BE2C (cell line): ENCODE results near the gene ADGRF5.

Source experiments
- DNase-seq: peaks from one replicate; pipeline ENCODE4 v3.0.0-alpha.2; 2020
- H3K27me3 ChIP-seq: fragments of 250-450 bp; sonication (Bioruptor Pico); 2 replicates; pipeline ENCODE4 v1.5.1; 2020; ENCODE audit warnings: mild to moderate bottlenecking
- H3K36me3 ChIP-seq: fragments of 250-450 bp; sonication (Bioruptor Pico); 2 replicates; pipeline ENCODE4 v1.5.1; 2020; ENCODE audit warnings: mild to moderate bottlenecking
- H3K4me1 ChIP-seq: fragments of 250-450 bp; sonication (Bioruptor Pico); 2 replicates; pipeline ENCODE4 v1.5.1; 2020
- H3K4me3 ChIP-seq: 2 replicates; pipeline ENCODE4 v1.5.1; 2011; ENCODE audit warnings: low read depth, low read length
- H3K9me3 ChIP-seq: fragments of 250-450 bp; sonication (Bioruptor Pico); 2 replicates; pipeline ENCODE4 v1.5.1; 2020
- TF ChIP-seq, protein P1 (sequence below): IDR thresholded peaks from 2 replicates; pipeline ENCODE4 v1.5.1; 2012; ENCODE audit warnings: mild to moderate bottlenecking, low read depth, low read length

ADGRF5 gene

GRCh38 chr6:46926481-46926880 lies 4.7 kb upstream of the ADGRF5 start:
- Histone ChIP-seq H3K36me3 (no peaks in the 10 kb centered on the region), H3K9me3 (no peaks in the 10 kb centered on the region), H3K4me3 (no peak overlapping the region), H3K27me3 (no peaks in the 10 kb centered on the region), H3K4me1 (no peaks in the 10 kb centered on the region)
- DNase-seq, result no peak
- TF ChIP-seq, protein P1, sequence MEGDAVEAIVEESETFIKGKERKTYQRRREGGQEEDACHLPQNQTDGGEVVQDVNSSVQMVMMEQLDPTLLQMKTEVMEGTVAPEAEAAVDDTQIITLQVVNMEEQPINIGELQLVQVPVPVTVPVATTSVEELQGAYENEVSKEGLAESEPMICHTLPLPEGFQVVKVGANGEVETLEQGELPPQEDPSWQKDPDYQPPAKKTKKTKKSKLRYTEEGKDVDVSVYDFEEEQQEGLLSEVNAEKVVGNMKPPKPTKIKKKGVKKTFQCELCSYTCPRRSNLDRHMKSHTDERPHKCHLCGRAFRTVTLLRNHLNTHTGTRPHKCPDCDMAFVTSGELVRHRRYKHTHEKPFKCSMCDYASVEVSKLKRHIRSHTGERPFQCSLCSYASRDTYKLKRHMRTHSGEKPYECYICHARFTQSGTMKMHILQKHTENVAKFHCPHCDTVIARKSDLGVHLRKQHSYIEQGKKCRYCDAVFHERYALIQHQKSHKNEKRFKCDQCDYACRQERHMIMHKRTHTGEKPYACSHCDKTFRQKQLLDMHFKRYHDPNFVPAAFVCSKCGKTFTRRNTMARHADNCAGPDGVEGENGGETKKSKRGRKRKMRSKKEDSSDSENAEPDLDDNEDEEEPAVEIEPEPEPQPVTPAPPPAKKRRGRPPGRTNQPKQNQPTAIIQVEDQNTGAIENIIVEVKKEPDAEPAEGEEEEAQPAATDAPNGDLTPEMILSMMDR, result no peak

- Histone ChIP-seq H3K4me1 (no peaks in the 10 kb centered on the region), H3K4me3 (no peak overlapping the region), H3K36me3 (no peaks in the 10 kb centered on the region), H3K9me3 (no peaks in the 10 kb centered on the region), H3K27me3 (no peaks in the 10 kb centered on the region)
- TF ChIP-seq, protein P1, result no peak
- no peak for DNase-seq
These were observed 4.0 kb upstream of the ADGRF5 start for GRCh38 chr6:46925563-46926253.

- TF ChIP-seq, protein P1, result no peak
- H3K27me3 ChIP-seq, result no peaks in the 10 kb centered on the region
These were observed 1.7 kb upstream of the ADGRF5 start for GRCh38 chr6:46923476-46923875.

GRCh38 chr6:46921059-46921458 lies 679 bp downstream of the ADGRF5 start:
- DNase-seq, result no peak
- H3K9me3 ChIP-seq, result no peaks in the 10 kb centered on the region
- TF ChIP-seq, protein P1, result no peak

More at GRCh38 chr6:46923476-46923875, 1.7 kb upstream of the ADGRF5 start:
- Histone ChIP-seq H3K4me3 (no peak overlapping the region), H3K36me3 (no peaks in the 10 kb centered on the region), H3K4me1 (no peaks in the 10 kb centered on the region), H3K9me3 (no peaks in the 10 kb centered on the region)
- no peak for DNase-seq

DNA sequence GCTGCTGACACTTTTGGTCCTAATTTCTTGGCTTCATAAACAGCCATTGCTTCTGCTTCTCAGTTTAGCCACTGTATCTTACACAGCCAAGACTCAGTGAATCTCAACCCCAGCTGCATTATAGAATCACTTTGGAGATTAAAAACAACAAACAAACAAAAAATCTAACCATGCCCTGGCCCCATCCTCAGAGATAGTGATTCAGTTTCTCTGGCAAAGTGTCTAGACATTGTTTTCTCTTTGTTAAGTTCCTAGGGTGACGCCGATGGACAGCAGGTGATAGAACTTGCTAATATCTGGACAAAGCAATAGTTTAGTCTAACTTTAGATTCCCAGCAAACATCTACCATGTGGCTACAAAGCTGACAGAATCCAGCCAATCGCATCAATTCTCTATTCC lies 2.9 kb downstream of the ADGRF5 start:
- TF ChIP-seq, protein P1, result no peak
- H3K4me3 ChIP-seq, result no peak overlapping the region

More at GRCh38 chr6:46921059-46921458, 679 bp downstream of the ADGRF5 start:
- no peaks in the 10 kb centered on the region for H3K36me3 ChIP-seq
- no peaks in the 10 kb centered on the region; the same call in 1 of the 2 replicates for H3K27me3 ChIP-seq
- no peak overlapping the region for H3K4me3 ChIP-seq
- no peaks in the 10 kb centered on the region for H3K4me1 ChIP-seq

GRCh38 chr6:46917002-46917545 lies 4.7 kb downstream of the ADGRF5 start:
- Histone ChIP-seq H3K36me3 (no peaks in the 10 kb centered on the region), H3K4me1 (no peaks in the 10 kb centered on the region), H3K9me3 (no peaks in the 10 kb centered on the region), H3K4me3 (no peak overlapping the region), H3K27me3 (no peaks in the 10 kb centered on the region; the same call in 1 of the 2 replicates)
- TF ChIP-seq, protein P1, result no peak
- DNase-seq, result no peak

More for the DNA sequence above, 2.9 kb downstream of the ADGRF5 start:
- Histone ChIP-seq H3K27me3 (no peaks in the 10 kb centered on the region; the same call in 1 of the 2 replicates), H3K4me1 (no peaks in the 10 kb centered on the region), H3K9me3 (no peaks in the 10 kb centered on the region), H3K36me3 (no peaks in the 10 kb centered on the region)
- no peak for DNase-seq
